GM21447 (cell line): ENCODE data around the gene DMRT3.

Source experiments
- ATAC-seq: cut with Tn5 transposase; IDR thresholded peaks from one replicate; pipeline ENCODE4 v1.9.1; 2021; ENCODE audit not compliant: unreplicated experiment

The DMRT3 gene

DNA sequence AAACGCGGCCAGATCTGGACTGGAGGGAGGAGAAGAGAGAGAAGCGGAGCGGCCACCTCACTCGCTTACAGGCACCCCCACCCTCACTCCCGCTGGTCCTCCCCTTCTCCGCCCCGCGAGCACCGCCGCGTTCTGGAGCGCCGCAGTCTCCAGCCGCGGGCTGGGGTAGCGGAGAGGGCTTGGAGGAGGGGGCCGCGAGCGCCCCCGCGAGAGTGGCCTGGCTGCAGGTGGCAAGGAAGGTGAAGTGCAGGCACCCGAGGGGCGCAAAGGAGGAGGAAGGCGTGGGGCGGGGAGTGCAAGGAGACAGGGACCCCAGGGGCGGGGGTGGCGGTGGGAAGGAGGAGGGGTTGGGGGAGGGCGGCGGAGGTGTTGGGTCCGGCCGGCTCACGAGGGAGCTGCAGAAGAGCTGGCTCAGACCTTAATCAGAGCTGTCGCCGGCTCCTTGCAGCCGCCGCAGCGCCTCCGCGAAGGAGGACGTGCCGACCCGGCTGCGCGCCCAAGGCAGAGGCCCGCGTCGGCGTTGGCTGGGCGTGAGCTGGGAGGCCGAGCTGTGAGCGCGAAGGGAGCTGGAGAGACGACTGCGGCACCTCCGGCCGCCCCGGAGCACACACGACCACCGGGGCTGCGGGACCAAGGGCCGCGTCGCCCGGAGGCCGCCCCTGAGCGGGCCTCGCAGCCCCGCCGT lies at the start of gene DMRT3:
DMRT3 (plus strand) TSS at position 398 of the 685 bp plus-strand sequence. CDS start 347 bp downstream, outside the sequence.
- ATAC-seq: no peak

- ATAC-seq: no peak
Observed at GRCh38 chr9:926976-927375, 49.5 kb upstream of the DMRT3 start.

- peak; percentile 75 for ATAC-seq
Observed at GRCh38 chr9:928363-929042, 48.0 kb upstream of the DMRT3 start.

- ATAC-seq: no peak
Observed at GRCh38 chr9:929719-930118, 46.7 kb upstream of the DMRT3 start.

DNA sequence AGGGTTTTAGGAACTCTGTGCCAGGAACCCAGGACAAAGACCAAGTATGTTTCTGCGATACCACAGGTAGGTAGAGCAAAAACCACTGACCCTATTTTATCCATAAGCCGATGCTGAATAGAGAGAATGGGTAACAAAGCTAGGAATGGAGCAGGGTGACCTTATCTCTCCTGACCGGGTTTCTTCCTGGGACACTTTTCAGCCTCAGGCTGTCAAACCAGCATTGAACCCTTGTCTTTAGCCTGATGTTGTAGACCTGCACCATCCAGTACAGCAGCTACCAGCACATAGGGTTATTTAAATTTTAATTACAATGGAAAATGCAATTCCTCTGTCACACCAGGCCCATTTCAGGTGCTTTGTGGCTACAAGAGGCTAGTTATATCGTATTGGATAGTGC lies 43.1 kb upstream of the DMRT3 start:
- ATAC-seq: no peak

DNA sequence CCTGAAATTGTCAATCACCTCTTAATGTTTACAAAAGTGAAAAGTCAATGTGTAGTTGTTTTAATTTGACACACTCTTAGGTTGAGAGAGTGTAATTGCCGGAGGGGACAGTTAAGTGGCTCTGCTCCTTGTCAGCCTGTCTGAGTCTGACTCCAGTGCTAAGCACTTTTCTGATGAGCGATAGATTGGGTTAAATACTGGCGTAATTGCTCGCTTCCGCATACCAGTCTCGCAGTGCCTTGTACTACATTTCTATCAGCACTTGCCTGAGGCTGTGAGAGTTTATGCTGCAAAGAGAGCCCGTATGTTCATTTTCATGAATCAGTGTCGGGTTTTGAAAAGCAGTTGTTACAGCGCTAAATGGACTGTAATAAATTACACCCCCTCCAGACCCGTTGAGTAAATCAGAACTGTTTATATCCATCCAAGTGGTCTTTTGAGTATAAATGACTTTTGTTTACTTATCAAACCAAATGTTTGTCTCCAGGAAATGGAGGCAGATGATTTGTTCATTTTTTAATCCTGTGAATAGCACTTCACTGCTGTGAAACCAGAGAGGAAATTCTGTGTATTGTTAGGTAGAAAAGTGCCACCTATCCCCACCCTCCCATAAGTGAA lies 41.0 kb upstream of the DMRT3 start:
- no peak for ATAC-seq

DNA sequence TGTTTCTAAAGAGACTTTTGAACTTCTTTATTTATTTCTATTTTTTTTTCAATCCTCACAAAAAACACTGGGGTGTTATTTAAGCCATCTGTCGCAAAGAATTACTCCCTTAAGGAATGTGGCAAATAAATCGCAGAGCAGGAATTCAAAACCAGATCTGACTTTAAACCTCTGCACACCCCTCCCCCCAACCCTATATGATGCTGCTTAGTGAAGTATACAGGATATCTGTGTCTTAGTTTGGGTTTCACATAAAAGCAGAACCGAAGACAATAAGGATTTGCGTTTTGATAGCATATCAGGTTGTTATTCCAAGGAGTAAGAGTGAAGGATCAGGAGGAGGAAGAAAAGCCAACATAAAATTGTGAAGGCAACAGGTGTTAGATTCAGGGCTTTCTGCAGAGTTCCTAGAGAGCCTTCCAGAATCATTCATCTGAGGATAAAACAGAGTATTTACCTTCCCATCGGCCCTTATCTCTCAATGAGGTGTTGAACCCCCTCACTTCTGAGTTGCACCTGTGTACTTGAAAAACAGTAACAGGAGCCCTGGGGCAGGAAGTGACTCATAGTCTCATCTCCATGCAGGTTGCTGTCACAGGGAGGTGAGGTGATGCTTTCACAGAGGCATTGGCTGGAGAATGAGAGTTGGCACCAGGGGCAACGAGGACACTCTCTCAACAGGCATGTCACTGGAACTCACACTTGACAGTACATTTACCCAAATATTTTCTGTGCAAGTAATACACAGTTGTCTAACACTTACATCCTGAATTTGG lies 33.5 kb upstream of the DMRT3 start:
- ATAC-seq: no peak

DNA sequence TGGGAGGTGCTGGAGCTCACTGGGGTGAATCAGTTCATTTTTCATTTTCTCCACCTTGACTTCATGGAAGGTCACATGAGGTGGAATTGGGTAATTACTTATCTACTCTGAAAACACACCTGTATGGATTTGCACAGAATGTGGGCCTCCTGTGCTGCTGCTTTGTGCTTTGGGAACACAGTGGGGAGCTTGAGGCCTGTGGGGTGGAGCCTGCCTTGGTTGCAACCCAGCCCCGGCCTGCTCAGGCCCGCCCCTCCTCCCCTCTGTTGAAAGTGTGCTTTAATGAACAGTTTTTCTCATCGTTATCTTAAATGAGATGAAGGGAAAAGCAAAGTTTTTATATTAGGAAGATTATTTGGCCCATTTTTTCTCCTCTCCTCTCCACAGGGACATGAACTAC lies 28.5 kb upstream of the DMRT3 start:
- ATAC-seq: no peak

- ATAC-seq: no peak
Observed at GRCh38 chr9:948497-948896, 28.0 kb upstream of the DMRT3 start.

DNA sequence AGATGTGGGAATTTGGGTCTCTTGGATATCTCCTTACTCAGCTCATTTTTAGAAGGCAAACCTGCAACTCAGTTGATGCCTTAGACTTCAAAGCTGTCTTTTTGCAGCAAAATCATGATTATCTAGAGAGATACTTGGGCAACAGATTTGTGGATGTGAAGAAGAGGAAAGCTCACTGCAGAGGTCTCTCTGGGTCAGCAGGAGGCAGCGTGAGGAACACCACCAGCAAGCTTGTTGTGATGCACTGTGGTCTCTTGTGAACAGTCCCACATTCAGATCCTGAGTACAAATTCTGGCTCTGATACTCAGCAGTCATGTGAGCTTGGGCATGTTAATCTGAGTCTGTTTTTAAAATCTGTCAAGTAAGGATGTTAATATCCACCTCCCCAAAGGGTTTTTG lies 26.3 kb upstream of the DMRT3 start:
- no peak for ATAC-seq

DNA sequence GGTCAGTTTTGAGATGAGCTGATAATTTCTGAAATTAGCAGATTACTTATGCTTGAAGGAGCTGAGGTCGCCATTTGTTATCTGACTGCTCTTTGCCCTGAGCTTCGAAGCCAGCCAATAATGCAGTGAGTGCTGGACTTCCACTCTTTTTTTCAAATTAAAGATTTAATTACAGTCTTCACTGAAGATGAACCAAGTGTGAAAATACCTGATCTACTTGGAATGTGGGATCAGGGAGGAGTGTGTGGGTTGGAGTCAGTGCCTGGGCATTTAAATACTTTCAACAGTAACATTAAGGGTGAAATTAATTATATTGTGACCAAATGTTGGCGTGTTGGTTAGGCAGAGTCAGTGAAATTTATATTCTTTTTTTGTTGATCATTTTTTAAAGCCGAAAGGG lies 23.9 kb upstream of the DMRT3 start:
- no peak for ATAC-seq

DNA sequence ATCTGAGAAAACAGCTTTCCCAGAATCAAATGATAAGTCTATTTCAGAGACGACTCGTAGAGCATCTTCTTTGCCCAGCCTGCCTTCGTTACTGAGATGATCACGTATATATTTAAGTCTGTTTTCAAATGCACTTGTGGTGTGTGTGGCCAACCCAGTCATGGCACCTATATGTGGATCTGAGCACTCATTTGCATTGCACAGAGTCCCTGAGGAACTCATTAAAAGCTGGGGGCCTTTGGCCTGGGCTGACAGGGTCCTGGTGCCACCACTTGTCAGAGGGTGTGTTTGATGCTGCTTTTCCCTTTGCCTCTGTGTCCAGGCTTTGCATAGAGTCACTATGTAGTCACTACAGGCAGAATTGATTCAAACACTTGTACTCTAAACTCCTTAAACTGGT lies 17.4 kb upstream of the DMRT3 start:
- no peak for ATAC-seq

DNA sequence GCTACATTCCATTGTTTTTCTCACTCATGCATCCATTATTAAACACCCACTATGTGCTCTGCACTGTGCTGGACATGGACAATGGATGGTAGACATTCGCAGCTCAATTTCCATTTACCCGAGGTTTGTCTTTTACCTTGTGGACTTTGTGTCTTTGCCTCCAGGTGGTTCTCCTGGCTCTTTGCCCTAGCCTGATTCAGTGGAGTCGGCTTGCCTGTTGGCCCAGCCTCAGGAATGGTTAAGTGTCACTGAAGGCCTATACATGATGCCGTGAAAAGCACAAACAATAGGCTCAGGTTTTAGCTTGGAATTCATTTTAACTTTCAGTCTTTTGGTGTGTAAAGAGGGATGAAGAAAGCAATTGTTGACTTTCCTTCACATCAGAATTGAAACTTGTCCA lies 16.5 kb upstream of the DMRT3 start:
- ATAC-seq: no peak

DNA sequence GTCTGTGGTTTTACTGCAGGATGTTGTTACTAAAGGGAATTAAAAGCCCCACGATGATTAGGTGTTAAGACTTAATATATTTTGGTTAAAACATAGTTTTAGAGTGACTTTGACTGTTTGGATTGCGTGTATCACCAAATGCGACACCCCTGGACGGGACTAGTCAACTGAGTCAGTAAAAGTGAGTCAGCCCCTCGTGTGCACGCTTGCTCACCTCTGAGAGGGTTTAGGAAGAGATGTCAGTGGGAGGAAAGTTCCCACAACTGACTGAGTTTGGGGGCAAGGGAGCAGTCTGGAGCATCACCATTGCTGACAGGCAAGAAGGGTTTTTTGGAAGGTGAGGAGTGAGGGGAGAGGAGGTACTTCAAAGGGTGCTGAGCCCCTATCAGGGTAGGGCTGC lies 14.4 kb upstream of the DMRT3 start:
- no peak for ATAC-seq

DNA sequence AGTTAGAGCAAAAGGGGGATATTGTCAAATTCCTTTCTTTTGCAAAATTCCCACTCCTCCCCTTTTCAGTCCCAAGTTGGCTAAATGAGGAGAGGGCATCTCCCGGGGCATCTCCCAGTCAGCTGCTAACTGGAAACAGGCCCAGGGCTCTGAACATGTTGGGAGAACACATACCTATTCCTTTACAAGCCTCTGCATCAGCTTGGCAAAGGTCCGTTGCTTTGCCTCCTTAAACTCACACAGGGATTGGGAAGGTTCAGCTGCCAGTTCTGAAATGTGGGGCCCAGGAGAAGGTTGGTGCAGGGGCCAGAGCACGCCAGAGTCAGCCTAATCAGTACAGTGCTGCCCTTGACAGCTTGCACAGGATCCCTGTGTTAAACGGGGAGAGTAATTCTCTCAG lies 11.0 kb upstream of the DMRT3 start:
- no peak for ATAC-seq

DNA sequence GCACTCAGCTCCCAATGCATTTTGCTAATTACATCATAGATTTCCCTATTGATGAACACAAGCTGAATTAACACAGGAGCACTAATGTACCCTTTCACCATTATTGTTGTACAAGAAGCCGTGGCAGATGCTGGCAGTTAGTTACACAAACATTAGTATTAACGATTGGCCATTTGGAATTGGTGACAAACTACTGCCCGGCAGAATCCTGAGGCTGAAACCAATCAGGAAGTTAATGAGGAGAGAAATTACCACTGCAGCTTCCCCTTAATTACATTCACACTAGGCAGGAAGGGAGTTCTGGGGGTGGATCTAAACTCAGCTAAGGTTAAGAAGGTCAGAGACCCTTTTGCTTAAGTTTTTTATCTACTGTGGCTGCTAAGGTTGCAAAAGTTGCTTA lies 9.6 kb upstream of the DMRT3 start:
- no peak for ATAC-seq

GRCh38 chr9:967436-967835 lies 9.0 kb upstream of the DMRT3 start:
- ATAC-seq: no peak

GRCh38 chr9:967903-968641 lies 8.4 kb upstream of the DMRT3 start:
- ATAC-seq: no peak

- no peak for ATAC-seq
Observed at GRCh38 chr9:969310-970150, 6.9 kb upstream of the DMRT3 start.
